GM12873 (cell line): ENCODE data around the gene THSD4.

Experiments used
- CTCF ChIP-seq: IDR thresholded peaks from 2 replicates; pipeline ENCODE4 v1.5.1; 2012; ENCODE audit warnings: low read depth, mild to moderate bottlenecking, moderate library complexity, low read length, control low read depth; ENCODE audit not compliant: insufficient read depth; ENCODE audit errors: missing control alignments

THSD4 gene

DNA sequence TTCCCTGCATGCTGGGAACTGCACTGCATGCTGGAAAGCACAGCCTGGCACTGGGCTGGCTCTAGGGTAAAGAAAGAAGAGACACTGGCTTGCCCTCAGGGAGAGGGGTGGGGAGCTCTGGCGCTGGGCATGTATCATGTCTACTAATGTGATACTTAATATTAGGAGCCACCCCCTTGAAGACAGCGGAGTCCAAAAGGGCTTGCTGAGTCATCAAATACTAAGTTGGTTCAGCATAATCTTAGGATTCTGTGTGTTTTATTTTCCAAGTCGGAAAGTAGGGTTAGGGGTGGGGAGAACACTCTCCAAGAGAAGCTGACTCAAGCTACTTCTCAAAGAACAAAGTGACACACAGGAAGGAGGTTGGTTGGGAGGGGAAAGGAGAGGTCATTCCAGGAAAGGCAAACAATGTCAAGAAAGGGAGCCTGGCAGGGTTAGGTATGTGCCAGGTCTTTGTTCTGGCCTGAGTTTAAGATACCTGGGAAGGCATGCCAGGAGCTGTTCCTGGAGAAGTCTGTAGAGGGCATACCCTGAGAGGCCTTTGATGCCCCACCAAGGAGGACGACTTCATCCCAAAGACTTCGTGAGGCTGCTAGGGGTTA is 457.3 kb downstream of the THSD4 start:
- no peak for TF ChIP-seq CTCF

DNA sequence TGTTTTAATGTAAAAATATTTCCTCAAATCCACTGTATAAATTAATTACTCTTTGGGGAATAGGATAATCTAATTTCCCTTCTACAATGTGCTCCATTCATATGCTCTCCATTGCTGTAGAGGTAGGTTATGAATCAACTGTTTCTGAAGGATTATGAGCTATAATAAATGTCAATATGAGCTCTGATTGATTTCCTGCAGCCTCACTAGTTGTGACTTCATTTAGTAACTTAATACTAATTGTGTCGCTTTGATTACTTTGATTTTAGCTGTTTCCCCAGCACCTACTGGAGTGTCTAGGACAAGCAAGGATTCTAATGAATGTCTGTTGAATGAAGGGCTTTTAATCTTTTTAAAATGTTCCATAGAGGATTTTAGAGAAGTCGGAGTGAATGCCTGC is 458.3 kb downstream of the THSD4 start:
- no peak for TF ChIP-seq CTCF

DNA sequence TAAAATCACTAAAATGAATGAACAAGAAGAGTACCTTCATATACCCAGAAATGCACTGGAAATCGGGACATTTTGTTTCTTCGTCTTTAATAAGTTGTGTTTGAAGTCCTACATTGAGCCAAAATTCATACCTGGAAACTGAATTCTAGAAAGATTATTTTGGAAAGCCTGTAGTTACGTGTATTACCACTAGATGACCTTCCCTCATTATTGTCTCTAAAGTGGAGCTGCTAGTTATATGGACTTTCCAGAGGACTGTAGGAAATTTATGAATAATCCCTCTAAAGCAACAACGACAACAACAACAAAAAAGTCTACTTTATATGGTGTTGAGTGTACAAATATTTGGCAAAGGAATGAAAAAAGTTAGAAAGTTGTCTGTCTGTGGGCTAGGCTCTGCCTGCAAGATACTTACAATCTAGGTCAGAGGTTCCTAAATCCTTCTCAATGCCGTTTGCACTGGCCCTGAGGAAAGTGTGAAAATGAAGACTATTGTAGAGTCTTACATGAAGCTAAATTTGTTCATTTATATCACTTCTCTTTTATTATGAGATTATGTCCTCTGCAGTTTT is 460.3 kb downstream of the THSD4 start:
- peak; percentile 56 for TF ChIP-seq CTCF

- TF ChIP-seq CTCF, result no peak
Measured at GRCh38 chr15:71577071-71577470, 461.8 kb downstream of the THSD4 start.

DNA sequence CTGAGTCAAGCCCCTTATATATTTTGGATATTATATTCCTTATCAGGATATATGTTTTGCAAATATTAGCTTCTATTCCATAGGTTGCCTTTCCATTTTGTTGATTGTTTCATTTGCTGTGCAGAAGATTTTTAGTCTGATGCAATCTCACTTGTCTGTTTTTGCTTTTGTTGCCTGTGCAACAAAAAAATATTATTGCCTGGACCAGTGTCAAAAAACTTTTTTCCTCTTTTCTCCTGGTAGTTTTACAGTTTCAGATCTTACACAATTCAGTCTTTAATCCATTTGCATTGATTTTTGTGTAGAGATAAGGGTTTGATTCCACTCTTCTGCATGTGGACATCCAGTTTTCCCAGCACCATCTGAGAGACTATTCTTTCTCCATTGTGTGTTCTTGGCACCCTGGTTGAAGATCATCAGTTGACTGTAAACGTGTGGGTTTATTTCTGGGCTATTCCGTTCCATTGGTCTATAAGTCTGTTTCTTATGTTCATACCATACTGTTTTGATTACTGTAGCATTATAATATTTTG is 466.2 kb downstream of the THSD4 start:
- no peak for TF ChIP-seq CTCF

- no peak for TF ChIP-seq CTCF
Measured at GRCh38 chr15:71585159-71585558, 469.9 kb downstream of the THSD4 start.

- TF ChIP-seq CTCF, result no peak
Measured at GRCh38 chr15:71586463-71586862, 471.2 kb downstream of the THSD4 start.
